T-helper 1 cell treated with Interleukin-12 subunit alpha and Interleukin-12 subunit beta and Interleukin-4 antibody, amounts not matched to agents 30 ng/mL and 1 ng/mL, for 36 hours (primary cell): Measurements from ENCODE around the gene TPGS2. TPM values are rescaled to one million over a fixed set of nuclear protein-coding genes. Genes with fewer than 3 reads are reported as not detected.

ENCODE experiments used
- intact Hi-C: fragments of 100-400 bp; cut with micrococcal nuclease; formaldehyde crosslinking; loops from one replicate; pipeline ENCODE4 v1.15.1; 2024
- total RNA-seq: library from RNA; stranded (reverse); gene quantifications from 2 replicates; pipeline ENCODE4 v1.2.3, GENCODE V29; 2022

TPGS2 gene
- total RNA-seq, 1 donor from 2014 or later = 85.6 TPM

DNA sequence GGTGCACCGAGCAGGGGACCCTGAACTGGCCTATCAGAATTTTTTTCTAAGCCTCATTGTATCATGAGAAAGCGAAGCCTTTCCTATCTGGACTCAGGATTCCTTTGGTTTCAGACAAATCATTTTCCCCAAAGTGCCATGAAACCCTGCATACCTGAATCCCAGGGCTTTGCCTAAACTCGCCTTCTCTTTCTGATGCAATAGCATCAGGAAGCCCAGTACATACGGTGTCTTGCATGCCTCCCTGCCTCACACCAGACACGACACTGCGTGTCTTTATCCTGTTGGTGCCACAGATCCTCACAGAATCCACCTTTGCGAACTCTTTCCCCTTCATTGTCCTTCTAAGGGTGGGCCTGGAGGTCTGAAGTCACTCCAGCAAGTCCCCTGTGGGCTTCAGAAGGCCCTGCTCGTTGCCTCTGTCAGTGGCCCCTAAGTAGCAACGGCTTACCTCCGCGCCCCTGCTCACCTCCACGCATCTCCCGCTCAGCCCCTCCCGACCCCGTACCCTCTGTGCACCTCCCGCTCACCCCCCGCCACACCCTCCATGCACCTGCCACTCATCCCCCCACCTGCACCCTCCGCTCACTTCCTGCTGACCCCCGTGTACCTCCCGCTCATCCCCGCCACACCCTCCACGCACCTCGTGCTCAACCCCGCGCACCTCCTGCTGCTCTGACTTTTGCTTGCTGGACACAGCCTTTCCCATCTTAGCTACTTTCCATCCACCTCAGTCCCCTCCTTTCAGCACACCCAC, 83.4 kb downstream of the TPGS2 start:
- intact Hi-C loops = no loop called here

DNA sequence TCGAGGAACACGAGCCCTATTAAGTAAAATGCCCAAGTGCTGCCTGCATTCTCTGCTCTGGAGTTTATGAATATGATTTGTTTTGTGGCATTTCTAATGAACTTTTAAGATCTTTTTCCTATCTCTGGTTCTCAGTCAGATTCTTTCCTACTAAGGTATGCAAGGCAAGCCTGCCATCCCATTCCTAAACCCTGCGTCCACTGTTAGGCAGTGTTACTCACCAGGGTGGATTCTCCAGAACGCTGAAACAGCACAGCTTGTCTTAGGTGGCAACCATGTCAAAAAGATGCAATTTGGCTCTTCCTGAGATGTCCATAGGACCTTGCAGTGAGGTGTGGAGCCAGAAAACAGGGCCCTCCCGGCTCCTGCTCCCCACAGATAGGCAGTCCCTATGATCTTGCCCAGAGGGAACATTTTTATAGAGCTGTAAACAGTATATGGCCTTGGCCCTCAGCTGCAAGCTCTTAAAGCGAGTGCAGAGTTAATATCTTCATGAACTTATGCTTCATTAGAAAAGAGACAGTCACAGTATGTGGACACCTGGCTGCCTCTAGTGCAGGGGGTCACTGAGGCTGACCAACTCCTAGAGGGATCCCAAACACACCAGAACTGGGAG, 84.4 kb downstream of the TPGS2 start:
- intact Hi-C loops = no loop called here

Other genes starting within 250 kb of the TPGS2 start
- 8.6 and 8.8 TPM in 2 replicates for gene KIAA1328, start 125 bp upstream of the TPGS2 start, total RNA-seq